ENCODE measurements around the gene LEMD3.
A peak's percentile ranks its signal among the peaks of the same experiment; 100 is the strongest.

The LEMD3 gene

GRCh38 chr12:65169320-65170208 lies at the start of gene LEMD3:
TSS of gene LEMD3 (plus strand) at chr12:65169583. CDS start at chr12:65169597, 14 bp downstream.
- peak; percentile 87 for DNase-seq

GRCh38 chr12:65121049-65121955 lies 48.1 kb upstream of the LEMD3 start, which contains the start of gene WIF1:
TSS of gene WIF1 (minus strand) at chr12:65121305. CDS start at chr12:65121191, 114 bp downstream.
- peak; percentile 29 for DNase-seq

DNA sequence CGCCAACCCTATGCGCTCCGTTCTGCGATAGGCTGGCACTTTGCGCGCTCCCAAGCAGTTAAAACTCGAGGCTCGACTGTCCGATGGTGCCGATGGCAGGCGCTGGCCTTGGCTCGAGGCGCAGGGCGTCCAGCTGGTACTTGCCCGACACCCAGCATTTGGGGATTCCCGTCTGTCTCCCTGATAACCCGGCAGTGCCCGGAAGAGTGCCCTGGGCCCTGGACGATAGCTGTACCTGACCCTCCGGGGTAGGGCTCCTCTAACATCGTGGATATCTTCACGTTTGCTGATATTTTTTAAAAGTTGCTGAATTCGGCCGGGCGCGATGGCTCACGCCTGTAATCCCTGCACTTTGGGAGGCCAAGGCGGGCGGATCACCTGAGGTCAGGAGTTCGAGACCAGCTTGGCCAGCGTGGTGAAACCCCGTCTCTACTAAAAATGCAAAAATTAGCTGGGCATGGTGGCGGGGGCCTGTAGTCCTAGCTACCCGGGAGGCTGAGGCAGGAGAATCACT lies 47.4 kb upstream of the LEMD3 start:
- DNase-seq, result no peak

- DNase-seq, result no peak
Observed at GRCh38 chr12:65122703-65123102, 46.7 kb upstream of the LEMD3 start.

- no peak for DNase-seq
Observed at GRCh38 chr12:65123435-65124063, 45.8 kb upstream of the LEMD3 start.

GRCh38 chr12:65125247-65125646 lies 44.1 kb upstream of the LEMD3 start:
- no peak for DNase-seq

DNA sequence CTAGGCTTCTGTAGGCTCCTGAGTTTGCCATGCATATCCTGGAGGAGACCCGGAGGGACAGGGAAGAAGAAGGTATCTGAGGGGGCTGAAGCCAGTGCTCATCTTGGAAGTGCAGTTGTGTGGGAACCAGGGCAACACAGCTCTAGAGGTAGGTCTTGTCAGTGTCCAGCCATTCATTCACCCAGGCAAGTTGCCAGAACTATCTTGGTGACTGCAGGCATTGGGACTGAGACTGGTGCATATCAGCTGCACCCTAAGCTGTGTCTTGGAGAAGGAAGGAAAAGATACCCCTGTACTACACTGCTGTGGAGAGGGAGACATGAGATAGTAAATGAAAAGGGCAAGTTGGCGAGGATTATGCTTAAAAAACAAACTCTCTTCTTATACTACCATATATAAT lies 43.4 kb upstream of the LEMD3 start:
- no peak for DNase-seq

GRCh38 chr12:65126482-65126881 lies 42.9 kb upstream of the LEMD3 start:
- DNase-seq, result no peak

DNA sequence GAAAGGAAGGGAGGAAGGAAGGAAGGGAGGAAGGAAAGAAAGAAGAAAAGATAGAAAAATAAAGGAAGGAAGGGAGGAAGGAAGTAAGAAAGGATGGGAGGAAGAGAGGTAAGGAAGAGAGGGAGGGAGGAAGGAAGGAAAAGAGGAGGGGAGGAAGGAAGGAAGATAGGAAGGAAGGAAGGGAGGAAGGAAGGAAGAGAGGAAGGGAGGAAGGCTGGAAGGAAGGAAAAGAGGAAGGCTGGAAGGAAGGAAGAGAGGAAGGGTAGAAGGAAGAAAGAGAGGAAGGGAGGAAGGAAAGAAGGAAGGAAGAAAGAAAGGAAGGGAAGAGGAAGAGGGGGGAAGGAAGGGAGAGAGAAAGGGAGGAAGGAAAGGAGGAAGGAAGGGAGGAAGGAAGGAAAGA lies 35.5 kb upstream of the LEMD3 start:
- DNase-seq, result no peak

- DNase-seq, result no peak
Observed at GRCh38 chr12:65139389-65139788, 30.0 kb upstream of the LEMD3 start.

DNA sequence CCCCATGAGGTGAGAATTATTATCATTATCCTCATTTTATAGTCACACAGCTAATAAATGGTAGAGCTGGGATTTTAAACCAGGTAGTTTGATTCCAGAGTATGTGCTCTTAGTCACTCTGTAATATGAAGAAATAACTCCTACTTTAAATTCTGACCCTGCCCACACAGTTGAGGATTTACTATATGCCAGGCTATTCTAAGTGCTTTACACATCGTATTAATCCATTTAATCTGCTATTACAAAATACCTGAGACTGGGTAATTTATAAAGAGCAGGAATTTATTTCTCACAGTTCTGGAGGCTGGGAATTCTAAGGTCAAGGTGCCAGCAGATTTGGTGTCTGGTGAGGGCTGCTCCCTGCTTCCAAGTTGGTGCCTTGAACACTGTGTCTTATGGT lies 28.6 kb upstream of the LEMD3 start:
- no peak for DNase-seq

DNA sequence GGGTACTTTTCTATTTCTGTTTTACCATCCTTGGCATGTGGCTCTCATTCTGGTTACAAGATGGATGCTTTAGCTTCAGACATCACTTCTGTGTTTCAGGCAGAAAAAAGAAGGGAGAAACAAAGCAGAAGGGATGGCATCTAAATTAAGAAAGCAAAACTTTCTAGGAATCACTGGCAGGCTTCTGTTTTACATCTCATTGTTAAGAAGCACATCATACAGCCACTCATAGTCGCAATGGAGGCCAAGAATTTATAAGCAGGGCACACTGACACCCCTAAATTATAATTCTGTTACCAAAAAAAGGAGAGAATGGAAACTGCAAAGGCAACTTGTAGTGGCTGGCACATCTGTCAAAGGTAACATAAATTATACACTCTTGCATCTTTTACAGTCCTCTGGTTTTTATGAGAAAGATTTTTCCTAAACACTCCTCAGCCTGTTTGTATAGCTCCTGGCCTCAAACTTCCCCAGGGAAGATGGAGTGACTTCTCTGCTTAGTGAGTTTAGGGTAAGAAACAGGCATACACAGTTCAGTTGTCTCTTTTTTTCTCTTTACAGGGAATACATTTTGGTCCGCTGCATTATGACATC lies 22.0 kb upstream of the LEMD3 start:
- no peak for DNase-seq

DNA sequence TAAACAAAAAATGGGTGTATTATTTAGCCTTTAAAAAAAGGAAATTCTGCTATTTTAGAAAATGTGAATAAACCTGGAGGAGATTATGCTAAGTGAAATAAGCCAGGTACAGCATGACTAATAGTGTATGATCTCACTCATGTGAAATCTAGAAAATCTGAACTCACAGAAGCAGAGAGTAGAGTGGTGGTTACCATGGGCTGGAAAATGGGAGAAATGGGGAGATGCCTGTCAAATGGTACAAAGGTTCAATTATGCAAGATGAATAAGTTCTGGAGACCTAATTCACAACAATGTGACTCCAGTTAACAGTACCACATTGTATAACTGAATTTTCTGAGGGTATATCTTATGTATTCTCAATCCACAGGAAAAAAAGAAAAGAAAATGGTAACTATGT lies 17.4 kb upstream of the LEMD3 start:
- no peak for DNase-seq

- DNase-seq, result no peak
Observed at GRCh38 chr12:65152596-65152995, 16.8 kb upstream of the LEMD3 start.

GRCh38 chr12:65155784-65156183 lies 13.6 kb upstream of the LEMD3 start:
- DNase-seq, result no peak

GRCh38 chr12:65156366-65156841 lies 13.0 kb upstream of the LEMD3 start:
- no peak for DNase-seq

DNA sequence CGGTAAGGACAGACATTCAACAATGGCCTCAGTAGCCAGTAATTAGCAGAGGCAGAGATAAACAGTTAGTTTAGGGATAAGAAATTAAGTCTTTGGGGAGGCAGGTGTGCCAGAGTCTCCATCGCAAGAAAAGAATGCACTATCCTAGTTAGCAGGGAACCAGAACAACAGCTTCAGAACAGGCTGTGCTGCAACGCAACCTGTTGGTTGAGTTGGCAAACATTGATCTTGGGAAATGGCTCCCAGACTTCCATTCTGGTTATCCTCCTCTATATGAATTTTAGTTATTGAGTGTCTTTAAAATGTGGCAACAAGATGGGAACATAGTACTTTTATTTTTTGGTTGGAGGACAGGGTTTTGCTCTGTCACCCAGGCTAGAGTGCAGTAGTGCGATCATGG lies 12.3 kb upstream of the LEMD3 start:
- no peak for DNase-seq

- no peak for DNase-seq
Observed at GRCh38 chr12:65162609-65163008, 6.8 kb upstream of the LEMD3 start.

GRCh38 chr12:65164244-65164643 lies 5.1 kb upstream of the LEMD3 start:
- no peak for DNase-seq

GRCh38 chr12:65164774-65165173 lies 4.6 kb upstream of the LEMD3 start:
- no peak for DNase-seq

- DNase-seq, result no peak
Observed at GRCh38 chr12:65168681-65169319, 583 bp upstream of the LEMD3 start.

Measured in activated T-cell treated with anti-CD3 and anti-CD28 coated beads for 4 hours (primary cell).